Naive thymus-derived CD4-positive, alpha-beta T cell (primary cell): ENCODE measurements around the gene ESPN. TPM values are rescaled to one million over a fixed set of nuclear protein-coding genes. Genes with fewer than 3 reads are reported as not detected.

Experiments used
- ATAC-seq: fragments of 150-1000 bp; cut with Tn5 transposase; 2 replicates; pipeline ENCODE4 v1.10.0; 2021; ENCODE audit warnings: mild to moderate bottlenecking, moderate library complexity
- CTCF ChIA-PET: fragments of 350-600 bp; sonication (Branson Sonifier 250); formaldehyde crosslinking; loops from one replicate; lab custom pipeline; 2021; ENCODE audit warnings: antibody characterized with exemption; lab: Charles Lee
- POLR2A ChIA-PET: fragments of 350-600 bp; sonication (Branson Sonifier 250); formaldehyde crosslinking; loops from one replicate; lab custom pipeline; 2021; ENCODE audit warnings: antibody characterized with exemption, inconsistent platforms; lab: Charles Lee
- DNase-seq, 9 donors: peaks; one replicate each; pipeline versions ENCODE4 v3.0.0 to v3.0.0-alpha.2; 2020 to 2022; ENCODE audit warnings: mixed read lengths in 1 of 9
- H3K27ac ChIP-seq: one replicate; pipeline ENCODE4 v1.7.0; 2013; ENCODE audit warnings: mild to moderate bottlenecking, low read depth, low read length, moderate library complexity
- H3K27me3 ChIP-seq, 2 donors: one replicate each; pipeline ENCODE4 v1.7.0; 2013; ENCODE audit warnings: low read length in 2 of 2, mild to moderate bottlenecking in 2 of 2, moderate library complexity in 2 of 2; ENCODE audit not compliant: control insufficient read depth in 2 of 2, insufficient read depth in 2 of 2
- H3K36me3 ChIP-seq, 3 experiments: 1 replicate in 2 of 3; 2 replicates in 1 of 3; pipeline ENCODE4 v1.7.0; 2013; ENCODE audit warnings: low read length in 3 of 3, mild to moderate bottlenecking in 3 of 3, moderate library complexity in 1 of 3; ENCODE audit not compliant: insufficient read depth in 3 of 3, control insufficient read depth in 2 of 3
- H3K4me1 ChIP-seq, 2 donors: one replicate each; pipeline ENCODE4 v1.7.0; 2013; ENCODE audit warnings: low read length in 2 of 2, mild to moderate bottlenecking in 2 of 2, moderate library complexity in 1 of 2; ENCODE audit not compliant: control insufficient read depth in 2 of 2, insufficient read depth in 2 of 2
- H3K4me3 ChIP-seq: 2 replicates; pipeline ENCODE4 v1.7.0; 2013; ENCODE audit warnings: mild to moderate bottlenecking, low read length
- H3K9me3 ChIP-seq, 3 experiments: 1 replicate in 2 of 3; 2 replicates in 1 of 3; pipeline ENCODE4 v1.7.0; 2013; ENCODE audit warnings: low read length in 3 of 3; ENCODE audit not compliant: control insufficient read depth in 2 of 3
- H3K27ac Mint-ChIP-seq, 9 donors: one replicate each; pipeline ENCODE4 v1.8.0; 2020 to 2022; ENCODE audit warnings: mixed read lengths in 9 of 9, mild to moderate bottlenecking in 8 of 9, moderate library complexity in 5 of 9, inconsistent platforms in 2 of 9
- H3K27me3 Mint-ChIP-seq, 5 donors: one replicate each; pipeline ENCODE4 v1.8.0; 2021 to 2022; ENCODE audit warnings: mixed read lengths in 5 of 5, mild to moderate bottlenecking in 1 of 5
- H3K36me3 Mint-ChIP-seq, 5 donors: one replicate each; pipeline ENCODE4 v1.8.0; 2020 to 2022; ENCODE audit warnings: mixed read lengths in 5 of 5, mild to moderate bottlenecking in 3 of 5, inconsistent platforms in 1 of 5
- H3K4me1 Mint-ChIP-seq, 7 donors: one replicate each; pipeline ENCODE4 v1.8.0; 2020 to 2022; ENCODE audit warnings: mixed read lengths in 7 of 7, mild to moderate bottlenecking in 3 of 7, inconsistent platforms in 1 of 7
- H3K4me3 Mint-ChIP-seq, 10 donors: one replicate each; pipeline ENCODE4 v1.8.0; 2020 to 2022; ENCODE audit warnings: mild to moderate bottlenecking in 10 of 10, mixed read lengths in 10 of 10, moderate library complexity in 6 of 10, inconsistent platforms in 2 of 10
- H3K9me3 Mint-ChIP-seq, 11 donors: one replicate each; pipeline ENCODE4 v1.8.0; 2020 to 2022; ENCODE audit warnings: mixed read lengths in 11 of 11, mild to moderate bottlenecking in 4 of 11, inconsistent platforms in 1 of 11, moderate library complexity in 1 of 11
- intact Hi-C, 2 donors: fragments of 100-400 bp; cut with micrococcal nuclease; formaldehyde crosslinking; loops; one replicate each; pipeline ENCODE4 v1.15.1; 2023
- polyA plus RNA-seq, 2 donors: library from polyadenylated mRNA; unstranded; fragments of 300-500 nt; fragmentation: Illumina TruSeq; gene quantifications; one replicate each; pipeline ENCODE4 v1.2.3, GENCODE V29; 2021
- total RNA-seq, 6 experiments: library from RNA in 5 of 6; stranded (reverse) in 5 of 6; gene quantifications; 1 replicate in 5 of 6; 2 replicates in 1 of 6; pipeline ENCODE4 v1.2.3 and lab custom pipeline; 2021 to 2026

The ESPN gene
- total and polyA plus RNA-seq, 7 experiments from 2014 or later: 0.40 to 2.9 (median 2.1) TPM

GRCh38 chr1:6461051-6461530, 36.5 kb downstream of the ESPN start:
- Mint-ChIP-seq H3K27me3 (peaks cover 0 to 14% (median 12%) of the 10 kb centered on the region in 5 donors), H3K4me3 (peak overlapping the region; percentile 88 to 96 (median 94)), H3K27ac (peak overlapping the region; percentile 92 to 99 (median 98)), H3K4me1 (peaks cover 34 to 64% (median 56%) of the 10 kb centered on the region in 7 donors), H3K36me3 (peaks cover 4 to 38% (median 17%) of the 10 kb centered on the region in 5 donors), H3K9me3 (no peaks in the 10 kb centered on the region)
- Histone ChIP-seq H3K36me3 (peaks cover 9 to 43% (median 12%) of the 10 kb centered on the region in 3 experiments), H3K4me3 (peak overlapping the region; percentile 71), H3K9me3 (no peaks in the 10 kb centered on the region), H3K4me1 (peaks cover 31 to 47% of the 10 kb centered on the region in 2 donors), H3K27me3 (no peaks in the 10 kb centered on the region), H3K27ac (peak overlapping the region; percentile 99)
- ChIA-PET POLR2A (interaction anchor here (0.6 to 11.7 kb wide), 20 partner anchors 9 to 151 kb away, joined by 3 to 165 read pairs (median 6); partner anchors contain the start of genes ACOT7, NOL9, TAS1R1 and ZBTB48), CTCF (interaction anchor here (1.1 to 1.4 kb wide), 2 partner anchors 12 to 15 kb away, joined by 5 to 8 read pairs; no protein-coding TSS in a partner anchor)
- DNase-seq: no peak
- intact Hi-C loops: loop anchor here in 1 of 2 donors (10.0 kb wide), 1 partner anchor 324 kb away; the partner anchor contains the start of gene CAMTA1
- ATAC-seq: no peak

GRCh38 chr1:6461538-6462411, 37.2 kb downstream of the ESPN start:
- peaks cover 32 to 62% (median 55%) of the 10 kb centered on the region in 7 donors for H3K4me1 Mint-ChIP-seq
- Histone ChIP-seq H3K36me3 (peaks cover 9 to 43% (median 12%) of the 10 kb centered on the region in 3 experiments), H3K9me3 (no peaks in the 10 kb centered on the region), H3K27me3 (no peaks in the 10 kb centered on the region), H3K4me3 (no peak overlapping the region), H3K4me1 (peaks cover 31 to 53% of the 10 kb centered on the region in 2 donors), H3K27ac (peak overlapping the region; percentile 99)
- CTCF ChIA-PET: interaction anchor here (0.9 kb wide), 1 partner anchor 17 kb away, joined by 4 read pairs; no protein-coding TSS in a partner anchor
- H3K9me3 Mint-ChIP-seq: no peaks in the 10 kb centered on the region
- DNase-seq (no peak), ATAC-seq (no peak)
- peak overlapping the region; percentile 28 to 96 (median 79) for H3K4me3 Mint-ChIP-seq
- POLR2A ChIA-PET: interaction anchor here (0.6 to 11.7 kb wide), 10 partner anchors 9 to 229 kb away, joined by 3 to 165 read pairs (median 4); partner anchors contain the start of gene NOL9
- peak overlapping the region; percentile 88 to 99 (median 96) for H3K27ac Mint-ChIP-seq
- peaks cover 0 to 9% (median 7%) of the 10 kb centered on the region in 5 donors for H3K27me3 Mint-ChIP-seq
- intact Hi-C loops: loop anchor here in 1 of 2 donors (10.0 kb wide), 1 partner anchor 323 kb away; the partner anchor contains the start of gene CAMTA1
- H3K36me3 Mint-ChIP-seq: peaks cover 4 to 37% (median 17%) of the 10 kb centered on the region in 5 donors

GRCh38 chr1:6462412-6463119, 38.0 kb downstream of the ESPN start:
- ChIA-PET CTCF (interaction anchor here (0.9 to 1.4 kb wide), 2 partner anchors 8 to 16 kb away, joined by 4 to 8 read pairs; no protein-coding TSS in a partner anchor), POLR2A (interaction anchor here (0.6 to 11.7 kb wide), 9 partner anchors 9 to 229 kb away, joined by 3 to 165 read pairs (median 4); partner anchors contain the start of gene NOL9)
- ATAC-seq (no peak), DNase-seq (no peak)
- peaks cover 26 to 59% (median 53%) of the 10 kb centered on the region in 7 donors for H3K4me1 Mint-ChIP-seq
- peaks cover 9 to 43% (median 12%) of the 10 kb centered on the region in 3 experiments for H3K36me3 ChIP-seq
- no peaks in the 10 kb centered on the region for H3K27me3 ChIP-seq
- intact Hi-C loops: loop anchor here in 1 of 2 donors (10.0 kb wide), 1 partner anchor 322 kb away; the partner anchor contains the start of gene CAMTA1
- no peak overlapping the region for H3K4me3 ChIP-seq
- H3K4me3 Mint-ChIP-seq: peak overlapping the region; percentile 33 to 98 (median 79)
- peaks cover 31 to 54% of the 10 kb centered on the region in 2 donors for H3K4me1 ChIP-seq
- no peaks in the 10 kb centered on the region for H3K9me3 Mint-ChIP-seq
- peaks cover 0 to 3% (median 0%) of the 10 kb centered on the region in 5 donors for H3K27me3 Mint-ChIP-seq
- peak overlapping the region; percentile 88 to 99 (median 96) for H3K27ac Mint-ChIP-seq
- H3K27ac ChIP-seq: peak overlapping the region; percentile 99
- no peaks in the 10 kb centered on the region for H3K9me3 ChIP-seq
- H3K36me3 Mint-ChIP-seq: peaks cover 4 to 34% (median 17%) of the 10 kb centered on the region in 5 donors

GRCh38 chr1:6463120-6463412, 38.5 kb downstream of the ESPN start:
- intact Hi-C loops: loop anchor here in 1 of 2 donors (10.0 kb wide), 1 partner anchor 322 kb away; the partner anchor contains the start of gene CAMTA1
- H3K36me3 Mint-ChIP-seq: peaks cover 4 to 34% (median 17%) of the 10 kb centered on the region in 5 donors
- peak overlapping the region; percentile 49 to 98 (median 73) for H3K4me3 Mint-ChIP-seq
- Histone ChIP-seq H3K4me1 (peaks cover 31 to 54% of the 10 kb centered on the region in 2 donors), H3K27me3 (no peaks in the 10 kb centered on the region), H3K36me3 (peaks cover 9 to 43% (median 12%) of the 10 kb centered on the region in 3 experiments), H3K4me3 (no peak overlapping the region), H3K27ac (peak overlapping the region; percentile 99), H3K9me3 (no peaks in the 10 kb centered on the region)
- H3K9me3 Mint-ChIP-seq: no peaks in the 10 kb centered on the region
- ATAC-seq (no peak), DNase-seq (no peak)
- POLR2A ChIA-PET: interaction anchor here (0.7 to 11.7 kb wide), 7 partner anchors 12 to 141 kb away, joined by 3 to 165 read pairs (median 4); no protein-coding TSS in a partner anchor
- CTCF ChIA-PET: interaction anchor here (0.9 to 1.4 kb wide), 6 partner anchors 8 to 216 kb away, joined by 3 to 8 read pairs (median 4); no protein-coding TSS in a partner anchor
- H3K27ac Mint-ChIP-seq: peak overlapping the region; percentile 68 to 99 (median 96)
- H3K27me3 Mint-ChIP-seq: peaks cover 0 to 3% (median 0%) of the 10 kb centered on the region in 5 donors
- H3K4me1 Mint-ChIP-seq: peaks cover 26 to 59% (median 52%) of the 10 kb centered on the region in 7 donors

GRCh38 chr1:6464514-6464836, 39.9 kb downstream of the ESPN start:
- peak overlapping the region; percentile 89 to 98 (median 92) for H3K4me3 Mint-ChIP-seq
- Histone ChIP-seq H3K4me1 (peaks cover 31 to 53% of the 10 kb centered on the region in 2 donors), H3K4me3 (peak overlapping the region; percentile 89), H3K36me3 (peaks cover 9 to 43% (median 12%) of the 10 kb centered on the region in 3 experiments), H3K27ac (peak overlapping the region; percentile 94), H3K27me3 (no peaks in the 10 kb centered on the region), H3K9me3 (no peaks in the 10 kb centered on the region)
- H3K9me3 Mint-ChIP-seq: no peaks in the 10 kb centered on the region
- POLR2A ChIA-PET: interaction anchor here (0.6 to 11.7 kb wide), 5 partner anchors 14 to 138 kb away, joined by 3 to 165 read pairs (median 4); partner anchors contain the start of gene PLEKHG5
- H3K4me1 Mint-ChIP-seq: peaks cover 23 to 55% (median 49%) of the 10 kb centered on the region in 7 donors
- peak overlapping the region; percentile 90 to 99 (median 95) for H3K27ac Mint-ChIP-seq
- no peak for DNase-seq
- H3K36me3 Mint-ChIP-seq: peaks cover 4 to 34% (median 17%) of the 10 kb centered on the region in 5 donors
- ATAC-seq: no peak
- H3K27me3 Mint-ChIP-seq: peaks cover 0 to 3% (median 0%) of the 10 kb centered on the region in 5 donors
- intact Hi-C loops: loop anchor here in 1 of 2 donors (2.0 to 10.0 kb wide), 2 partner anchors 42 to 320 kb away; partner anchors contain the start of gene CAMTA1
- CTCF ChIA-PET: interaction anchor here (0.9 to 1.4 kb wide), 6 partner anchors 10 to 41 kb away, joined by 3 to 8 read pairs (median 4); no protein-coding TSS in a partner anchor
